Measurements from ENCODE around the gene PDE10A.
"Not testable (repeated sequence)": the region's sequence is repeated elsewhere in the genome, so short reads cannot be mapped to it uniquely, and the experiment has no call there.

The PDE10A gene

DNA sequence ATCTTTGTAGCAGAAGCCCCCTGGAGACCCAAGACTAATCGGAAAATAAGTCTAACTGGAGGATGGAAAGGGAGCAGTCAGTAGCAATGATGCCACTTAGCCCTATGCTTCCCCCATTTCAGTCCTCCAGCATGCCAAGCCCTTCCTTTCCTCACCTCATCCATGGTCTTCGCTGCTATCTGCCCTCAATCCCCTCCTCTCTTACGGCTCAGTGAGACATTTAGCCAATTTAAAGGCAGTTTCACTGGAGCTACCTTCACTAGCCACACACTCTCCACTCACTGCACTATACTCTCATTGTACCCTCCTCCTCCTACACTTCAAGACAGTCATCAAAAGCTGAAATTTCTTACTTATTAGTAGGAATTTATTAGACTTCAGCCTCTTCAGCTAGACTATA lies 111.2 kb downstream of the PDE10A start:
- DNase-seq (ENCODE audit: low read depth) = no peak

DNA sequence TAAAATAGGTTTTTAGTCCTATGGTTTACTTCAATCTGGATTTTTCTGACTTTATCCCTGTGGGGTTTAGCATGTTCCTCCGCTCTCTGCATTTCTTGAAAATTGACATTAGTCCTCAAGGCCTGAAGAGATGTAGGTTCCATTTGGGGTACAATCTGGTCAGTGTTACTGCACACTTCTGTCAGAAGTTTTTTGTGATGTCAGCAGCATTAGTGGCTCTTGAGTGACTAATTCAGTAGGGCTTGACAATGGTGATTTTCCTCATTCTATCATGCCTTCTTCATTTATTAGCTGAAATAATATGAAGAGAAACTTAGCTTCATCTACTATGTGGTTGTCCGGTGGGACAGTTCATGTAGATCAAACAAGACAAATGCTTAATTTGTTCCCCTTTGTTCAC lies 114.6 kb downstream of the PDE10A start:
- no peak for DNase-seq (ENCODE audit: low read depth)

DNA sequence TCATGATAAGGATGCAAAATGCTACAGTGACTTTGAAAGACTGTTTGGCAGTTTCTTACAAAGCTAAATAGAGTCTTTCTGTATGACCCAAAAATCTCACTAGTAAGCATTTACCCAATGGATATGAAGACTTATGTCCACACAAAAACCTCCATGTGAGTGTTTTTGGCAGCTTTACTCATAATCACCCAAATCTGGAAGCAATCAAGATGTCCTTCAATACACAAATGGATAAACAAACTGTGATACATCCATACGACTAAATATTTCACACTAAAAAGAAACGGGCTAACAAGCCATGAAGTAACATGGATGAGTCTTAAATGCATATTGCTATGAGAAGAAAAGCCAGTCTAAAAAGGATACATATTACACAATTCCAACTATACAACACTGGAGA lies 117.2 kb downstream of the PDE10A start:
- no peak for DNase-seq (ENCODE audit: low read depth)

DNA sequence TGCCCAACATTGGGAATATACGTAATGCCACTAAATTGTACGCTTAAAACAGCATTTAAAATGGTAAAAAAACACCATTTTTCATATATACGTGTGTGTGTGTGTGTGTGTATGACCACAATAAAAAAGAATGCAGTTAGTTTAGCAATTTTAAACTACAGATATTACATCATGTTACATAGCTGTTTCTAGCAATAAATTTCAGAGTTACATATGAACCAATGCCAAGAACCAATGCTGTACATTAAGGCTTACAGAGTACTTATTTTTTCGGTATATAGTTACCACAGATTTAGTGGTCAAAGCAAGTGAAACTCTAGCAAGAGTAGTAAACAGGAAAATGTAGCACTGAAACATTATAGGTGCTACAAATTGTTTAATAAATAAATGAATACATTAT lies 119.3 kb downstream of the PDE10A start:
- no peak for DNase-seq (ENCODE audit: low read depth)

DNA sequence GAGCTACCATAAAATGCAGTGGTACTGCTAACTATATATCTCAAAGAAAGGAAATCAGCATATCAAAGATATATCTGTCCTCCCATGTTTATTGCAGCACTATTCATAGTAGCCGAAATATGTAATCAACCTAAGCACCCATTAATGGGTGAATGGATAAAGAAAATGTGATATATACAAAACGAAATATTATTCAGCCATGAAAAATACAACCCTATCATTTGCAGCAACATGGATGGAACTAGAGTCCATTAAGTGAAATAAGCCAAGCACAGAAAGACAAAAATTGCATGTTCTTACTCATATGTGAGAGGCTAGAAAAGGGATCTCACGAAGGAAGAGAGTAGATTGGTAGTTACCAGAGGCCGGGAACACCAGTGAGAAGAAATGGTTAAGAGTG lies 126.1 kb downstream of the PDE10A start:
- no peak for DNase-seq (ENCODE audit: low read depth)

DNA sequence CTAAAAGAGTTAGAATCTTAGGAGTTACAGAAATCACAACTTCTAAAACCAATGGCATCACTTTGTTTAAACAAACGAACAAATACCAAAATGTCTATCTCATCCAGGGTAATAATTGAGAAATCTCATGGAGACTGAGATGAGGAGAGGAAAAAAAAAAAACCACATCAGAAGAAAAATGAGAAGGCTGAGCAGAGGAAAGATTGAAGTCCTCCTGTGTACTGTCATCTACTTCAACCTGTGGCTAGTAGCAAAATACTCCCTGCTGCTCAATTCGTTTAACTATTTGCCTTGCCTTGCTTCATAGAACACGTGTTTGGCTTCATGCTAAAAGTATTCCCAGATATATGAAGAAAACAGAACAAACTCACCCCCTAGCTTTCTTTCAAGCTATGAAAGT lies 143.7 kb downstream of the PDE10A start:
- DNase-seq (ENCODE audit: low read depth) = no peak

DNA sequence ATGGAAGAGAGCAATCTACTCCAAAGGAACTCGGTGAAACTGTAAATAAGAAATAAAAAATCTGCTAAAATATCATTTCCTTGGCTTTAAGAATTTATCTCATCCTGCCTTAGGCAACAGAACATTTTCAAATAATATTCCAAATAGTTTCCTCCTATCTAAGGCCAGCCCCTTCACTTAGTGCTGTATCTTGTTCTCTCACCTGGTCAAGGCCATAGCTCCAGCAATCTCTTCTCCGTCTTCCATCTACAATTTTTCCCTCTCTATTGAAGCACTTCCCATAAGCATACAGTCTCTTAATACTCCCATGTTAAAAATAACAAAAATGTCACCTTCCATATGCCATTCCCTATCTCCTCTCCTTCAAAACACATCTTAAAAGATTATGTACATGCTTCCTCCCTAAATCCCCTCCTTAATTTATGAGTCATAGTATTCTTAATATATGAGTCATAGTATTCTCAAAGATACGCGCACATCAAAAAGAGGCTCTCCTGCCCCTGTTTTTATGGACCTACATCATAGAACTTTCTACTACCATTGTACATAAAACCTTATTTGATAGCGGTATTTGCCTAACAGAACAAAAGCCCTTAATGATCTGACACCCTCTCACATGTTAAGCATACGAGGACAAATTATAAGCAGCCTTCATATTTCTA lies 146.9 kb downstream of the PDE10A start:
- DNase-seq (ENCODE audit: low read depth) = no peak

DNA sequence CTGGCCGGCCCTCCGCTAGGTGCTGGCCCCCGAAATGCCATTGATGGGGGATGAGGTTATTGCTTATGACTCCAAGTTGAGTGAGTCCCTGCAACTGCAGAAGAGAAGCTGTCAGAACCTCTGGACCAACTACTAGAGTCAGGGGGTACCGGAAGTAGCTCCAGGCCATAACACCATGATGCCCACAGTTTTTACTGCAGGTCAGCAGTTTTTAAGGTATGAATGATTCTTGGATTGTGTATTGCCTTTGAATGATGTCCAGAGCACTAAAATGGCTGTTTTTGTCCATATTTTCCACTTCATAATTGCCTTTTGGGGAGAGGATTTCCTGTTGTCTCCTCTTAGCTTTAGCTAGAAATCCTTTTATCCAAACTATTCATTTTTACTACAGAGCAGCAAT lies 148.4 kb downstream of the PDE10A start:
- DNase-seq (ENCODE audit: low read depth) = no peak

DNA sequence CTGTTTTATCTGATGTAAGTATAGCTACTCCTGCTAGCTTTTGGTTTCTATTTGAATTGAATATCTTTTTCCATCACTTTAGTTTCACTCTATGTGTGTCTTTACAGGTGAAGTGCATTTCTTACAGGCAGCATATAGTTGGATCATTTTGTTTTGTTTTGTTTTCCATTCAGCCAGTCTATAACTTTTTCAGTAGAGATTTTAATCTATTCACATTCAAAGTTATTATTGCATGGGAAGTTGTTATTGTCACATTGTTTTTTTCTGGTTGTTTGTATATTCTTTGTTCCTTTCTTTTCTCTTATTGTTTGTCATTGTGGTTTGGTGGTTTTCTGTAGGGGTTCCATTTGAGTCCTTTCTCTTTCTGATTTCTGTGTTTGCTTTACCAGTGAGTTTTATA lies 151.2 kb downstream of the PDE10A start:
- no peak for DNase-seq (ENCODE audit: low read depth)

DNA sequence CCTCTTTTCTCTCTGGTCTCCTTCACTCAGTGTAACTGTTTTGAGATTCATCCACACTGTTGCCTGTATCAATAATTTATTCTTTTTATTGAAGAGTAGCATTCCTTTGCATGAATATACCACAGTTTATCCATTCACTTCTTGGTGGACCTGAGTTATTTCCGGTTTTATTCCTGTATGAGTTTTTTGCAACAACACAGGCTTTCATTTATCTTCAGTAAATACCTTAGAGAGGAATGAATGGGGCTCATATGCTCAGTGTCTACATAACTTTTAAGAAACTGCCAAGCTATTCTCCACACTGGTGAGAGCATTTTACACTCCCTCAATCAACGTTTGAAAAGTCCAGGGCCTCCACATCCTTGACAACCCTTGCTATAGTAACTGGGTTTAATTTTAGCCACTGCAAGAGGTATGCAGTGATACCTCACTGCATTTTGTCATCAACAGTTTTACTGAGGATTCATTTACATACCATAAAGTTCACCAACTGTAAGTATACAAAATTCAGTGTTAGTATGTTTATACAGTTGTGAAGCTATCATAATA lies 154.6 kb downstream of the PDE10A start:
- no peak for DNase-seq (ENCODE audit: low read depth)

DNA sequence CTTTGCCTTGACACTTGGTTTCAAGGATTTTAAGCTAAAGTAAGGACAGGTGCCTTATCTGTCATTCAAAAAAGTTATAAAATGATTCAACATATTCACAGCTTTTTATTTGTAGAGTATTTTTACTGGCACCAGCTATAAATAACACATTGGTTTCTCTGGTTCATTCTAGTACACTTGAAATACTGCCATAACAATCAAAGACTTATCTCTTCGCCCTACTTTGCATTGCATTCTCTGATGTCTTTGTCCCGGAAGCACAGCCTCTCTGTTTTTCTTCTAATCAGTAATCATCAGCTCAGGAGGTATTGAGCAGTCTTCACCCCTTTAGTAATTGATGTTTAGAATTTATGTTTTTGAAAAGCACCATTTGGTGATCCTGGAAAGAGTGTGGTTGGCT lies 156.4 kb downstream of the PDE10A start:
- DNase-seq (ENCODE audit: low read depth) = no peak

DNA sequence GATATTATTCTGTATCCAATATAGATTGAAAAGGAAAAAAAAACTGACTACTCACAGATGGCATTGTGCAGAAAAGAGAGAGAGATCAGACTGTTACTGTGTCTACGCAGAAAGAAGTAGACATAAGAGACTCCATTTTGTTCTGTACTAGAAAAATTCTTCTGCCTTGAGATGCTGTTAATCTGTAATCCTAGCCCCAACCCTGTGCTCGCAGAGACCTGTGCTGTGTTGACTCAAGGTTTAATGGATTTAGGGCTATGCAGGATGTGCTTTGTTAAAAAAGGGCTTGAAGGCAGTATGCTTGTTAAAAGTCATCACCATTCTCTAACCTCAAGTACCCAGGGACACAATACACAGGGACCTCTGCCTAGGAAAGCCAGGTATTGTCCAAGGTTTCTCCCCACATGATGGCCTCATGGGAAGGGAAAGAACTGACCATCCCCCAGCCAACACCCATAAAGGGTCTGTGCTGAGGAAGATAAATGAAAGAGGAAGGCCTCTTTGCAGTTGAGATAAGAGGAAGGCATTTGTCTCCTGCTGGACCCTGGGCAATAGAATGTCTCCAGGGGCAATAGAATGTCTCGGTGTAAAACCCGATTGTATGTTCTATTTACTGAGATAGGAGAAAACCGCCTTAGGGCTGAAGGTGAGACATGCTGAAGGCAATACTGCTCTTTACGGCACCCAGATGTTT lies 162.7 kb downstream of the PDE10A start:
- not testable (repeated sequence) for DNase-seq (ENCODE audit: low read depth)

DNA sequence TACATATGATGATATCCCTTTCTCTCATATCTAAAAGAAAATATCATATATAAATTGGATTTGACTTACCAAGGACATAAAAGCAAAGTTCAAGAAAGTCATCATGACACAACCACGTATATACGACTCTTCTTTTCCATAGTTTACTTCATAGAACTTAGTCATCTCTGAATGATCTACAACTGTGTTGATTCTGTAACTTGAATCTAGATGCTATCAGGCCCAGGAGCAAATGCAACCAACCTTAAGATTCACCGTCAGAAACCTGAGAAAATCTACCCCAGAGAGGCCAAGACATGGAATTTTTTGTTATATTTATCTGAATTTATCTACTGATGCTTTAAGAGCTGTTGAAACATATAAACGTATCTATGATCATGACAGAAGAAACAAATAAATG lies 165.6 kb downstream of the PDE10A start:
- DNase-seq (ENCODE audit: low read depth) = no peak

DNA sequence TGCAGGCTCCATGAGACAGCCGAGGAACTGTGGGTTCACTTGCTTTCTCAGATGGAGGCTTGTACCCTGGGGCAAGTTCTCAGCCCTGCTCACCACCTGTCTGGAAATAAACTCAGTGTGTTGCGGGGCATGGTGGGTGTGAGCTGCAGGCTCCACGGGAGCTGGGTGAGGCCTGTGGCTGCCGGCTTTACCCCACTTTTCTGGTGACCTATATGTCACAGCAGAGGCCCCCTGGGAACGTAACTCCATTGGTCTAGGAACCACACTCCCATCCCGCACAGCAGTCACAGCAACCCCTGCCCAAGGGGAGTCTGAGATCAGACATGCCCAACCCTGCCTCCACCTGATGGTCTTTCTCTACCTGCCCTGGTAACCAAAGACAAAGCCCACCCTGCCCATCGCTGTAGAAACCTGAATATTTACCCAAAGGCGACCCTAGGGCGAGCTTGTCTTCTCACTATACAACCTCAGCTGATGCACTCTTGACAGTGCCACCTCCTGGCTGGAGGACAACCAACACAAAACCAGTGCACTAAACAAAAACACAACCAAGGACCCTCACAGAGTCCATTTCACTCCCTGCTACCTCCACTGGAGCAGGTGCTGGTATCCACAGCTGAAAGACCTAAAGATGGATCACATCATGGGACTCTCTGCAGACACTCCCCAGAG lies 174.3 kb downstream of the PDE10A start:
- no peak for DNase-seq (ENCODE audit: low read depth)

DNA sequence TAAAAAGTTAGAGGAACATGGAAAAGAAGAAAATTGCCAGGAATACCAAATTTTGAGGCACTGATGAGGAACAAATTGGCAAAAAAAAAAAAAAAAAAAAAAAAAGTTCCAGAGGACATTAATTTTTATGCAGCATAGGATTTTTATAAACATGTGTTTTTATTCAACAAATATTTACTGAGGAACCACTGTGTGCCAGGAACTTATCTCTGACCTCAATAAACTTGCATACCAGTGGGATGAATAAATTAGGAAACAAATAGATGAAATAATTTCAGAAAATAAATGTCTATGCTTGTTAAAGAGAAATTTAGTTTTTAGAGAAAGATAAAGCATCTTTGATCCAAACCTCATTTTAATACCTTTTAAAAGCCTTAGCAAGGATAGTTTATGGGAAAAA lies 175.1 kb downstream of the PDE10A start:
- DNase-seq (ENCODE audit: low read depth) = no peak

DNA sequence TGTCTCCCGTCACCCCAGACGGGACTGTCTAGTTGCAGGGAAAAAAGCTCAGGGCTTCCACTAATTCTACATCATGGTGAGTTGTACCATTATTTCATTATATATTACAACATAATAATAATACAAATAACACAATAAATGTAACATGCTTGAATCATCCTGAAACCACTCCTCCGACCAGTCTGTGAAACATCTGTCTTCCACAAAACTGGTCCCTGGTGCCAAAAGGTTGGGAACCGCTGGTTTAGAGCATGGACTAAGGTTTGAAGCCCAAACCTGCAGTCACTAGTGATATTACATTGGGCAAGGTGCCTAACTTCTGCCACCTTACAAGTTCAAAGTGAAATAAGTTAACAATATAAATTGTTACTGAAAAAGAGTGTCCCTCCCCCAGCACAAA lies 175.7 kb downstream of the PDE10A start:
- no peak for DNase-seq (ENCODE audit: low read depth)

DNA sequence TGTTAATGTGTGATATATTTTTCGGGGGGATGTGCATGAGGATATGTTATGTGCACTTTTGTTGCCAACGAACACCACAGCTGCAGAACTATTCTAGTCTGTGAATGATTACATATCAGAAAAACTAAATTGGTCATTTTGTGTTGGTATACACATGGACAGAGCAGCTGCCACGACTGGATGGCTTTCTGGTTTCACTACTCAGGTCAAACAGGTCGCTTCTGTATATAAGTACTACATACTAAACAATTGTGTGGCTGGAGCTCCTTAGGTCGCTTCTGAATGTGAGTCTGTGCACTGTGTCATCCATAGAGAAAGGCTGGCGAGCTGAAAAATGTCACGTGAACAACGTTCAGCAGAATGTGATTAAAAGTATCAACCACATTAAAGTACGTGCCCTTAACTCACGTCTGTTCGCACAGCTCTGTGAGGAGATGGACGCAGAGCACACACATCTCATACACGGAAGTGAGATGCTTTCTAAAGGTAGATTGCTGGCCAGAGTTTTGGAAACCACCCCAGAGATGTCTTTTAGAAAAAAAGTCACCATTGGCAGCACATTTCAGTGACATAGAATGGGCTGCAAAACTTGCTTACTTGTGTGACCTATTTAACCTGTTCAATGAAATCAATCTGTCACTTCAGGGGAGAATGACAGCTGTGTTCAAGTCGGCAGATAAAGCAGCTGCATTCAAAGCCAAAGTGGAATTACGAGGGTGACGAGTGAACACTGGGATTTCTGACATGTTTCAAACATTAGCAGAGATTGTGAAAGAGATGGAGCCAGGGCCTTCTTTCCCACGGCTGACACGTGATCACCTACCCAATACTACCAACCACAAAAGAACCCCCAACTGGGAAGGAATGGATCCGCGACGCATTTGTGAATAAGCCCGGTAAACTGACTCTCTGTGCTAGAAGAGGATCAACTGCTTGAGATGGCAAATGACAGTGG lies 176.6 kb downstream of the PDE10A start:
- no peak for DNase-seq (ENCODE audit: low read depth)

DNA sequence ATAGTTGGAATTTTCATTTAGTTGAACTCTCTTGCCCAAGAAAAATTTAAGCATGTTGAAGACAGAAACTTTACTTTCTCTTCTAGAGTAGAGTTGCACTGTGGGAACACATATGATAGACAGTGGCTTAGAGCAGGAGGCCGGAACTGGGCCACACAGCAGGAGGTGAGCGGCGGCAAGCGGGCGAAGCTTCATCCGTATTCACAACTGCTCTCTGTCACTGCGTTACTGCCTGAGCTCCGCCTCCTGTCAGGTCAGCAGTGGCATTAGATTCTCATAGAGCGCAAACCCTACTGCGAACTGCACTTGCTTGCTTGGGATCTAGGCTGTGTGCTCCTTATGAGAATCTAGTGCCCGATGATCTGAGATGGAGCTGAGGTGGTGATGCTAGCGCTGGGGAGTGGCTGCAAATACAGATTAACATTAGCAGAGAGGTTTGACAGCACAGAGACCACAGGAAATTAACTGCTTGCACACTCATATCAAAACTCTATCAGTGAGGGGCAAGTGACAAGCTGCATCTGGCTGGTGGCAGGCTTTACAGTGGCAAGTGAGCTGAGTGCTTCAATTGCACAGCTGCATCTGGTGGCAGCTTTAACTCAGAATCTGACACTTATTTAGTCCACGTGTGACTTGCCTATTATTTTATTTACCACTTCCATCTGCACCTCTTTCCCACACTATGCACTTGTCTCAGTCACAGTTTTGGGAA lies 178.7 kb downstream of the PDE10A start:
- no peak for DNase-seq (ENCODE audit: low read depth)

DNA sequence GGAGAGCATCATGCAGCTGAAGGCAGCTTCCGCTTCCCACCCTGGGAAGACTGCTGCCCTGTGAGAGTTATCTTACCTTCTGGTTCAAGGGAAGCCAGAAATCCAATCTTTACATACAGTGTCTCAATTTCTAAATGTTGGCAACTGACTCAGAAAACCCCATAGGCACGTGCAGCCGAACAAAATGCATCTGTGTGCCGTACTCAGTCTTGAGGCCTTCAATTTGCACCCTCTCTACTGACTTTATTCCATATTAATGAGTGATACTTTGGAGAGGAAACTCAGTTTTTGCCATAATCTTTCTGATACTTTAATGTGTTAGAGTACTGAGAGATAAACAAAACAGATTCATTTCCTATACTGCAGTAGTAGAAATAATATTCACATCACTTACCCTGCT lies 181.1 kb downstream of the PDE10A start:
- DNase-seq (ENCODE audit: low read depth) = no peak

DNA sequence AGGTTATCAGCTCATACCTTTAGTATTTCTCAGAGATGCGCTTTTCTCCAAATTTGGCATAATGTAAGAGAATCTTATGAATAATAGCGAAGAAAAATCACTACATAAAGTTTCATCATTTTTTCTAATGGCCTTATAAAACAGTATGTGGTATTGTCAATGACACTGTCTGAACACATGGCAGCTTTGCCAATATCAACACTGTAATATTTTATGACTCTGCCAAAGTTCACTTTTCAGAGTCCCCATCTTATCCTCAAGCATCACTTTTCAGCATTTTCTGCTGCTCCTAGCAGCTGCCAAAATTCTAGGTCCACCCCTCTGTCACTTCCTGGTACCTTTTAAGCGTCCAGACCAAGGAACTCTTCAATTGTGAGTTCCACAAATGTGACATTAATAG lies 182.1 kb downstream of the PDE10A start:
- no peak for DNase-seq (ENCODE audit: low read depth)

DNA sequence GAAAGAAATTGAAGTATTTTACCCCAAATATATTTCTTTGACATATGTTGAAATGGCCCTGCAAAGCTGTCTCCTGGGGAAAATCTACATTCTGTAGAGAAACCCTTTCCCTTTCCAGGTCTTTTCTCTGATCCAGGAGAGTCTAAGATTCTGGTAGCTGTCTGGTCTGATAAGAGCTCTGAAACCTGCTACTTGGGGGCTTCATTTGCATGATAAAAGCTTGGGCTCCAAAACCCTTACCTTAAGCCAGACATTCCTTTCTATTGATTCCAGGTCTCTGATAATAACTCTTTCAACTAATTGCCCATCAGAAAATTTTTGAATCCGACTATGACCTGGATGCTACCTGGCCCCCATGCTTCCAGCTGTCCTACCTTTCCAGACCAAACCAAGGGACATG lies 184.5 kb downstream of the PDE10A start:
- DNase-seq (ENCODE audit: low read depth) = no peak
